Ishikawa (cell line): Measurements from ENCODE around the gene POLA2.

Experiments used
- CEBPB ChIP-seq: IDR thresholded peaks from 2 replicates; pipeline ENCODE4 v1.6.1; 2012
- CREB1 ChIP-seq: IDR thresholded peaks from 2 replicates; pipeline ENCODE4 v1.6.1; 2012; ENCODE audit warnings: low read depth
- EP300 ChIP-seq: IDR thresholded peaks from 2 replicates; pipeline ENCODE4 v1.6.1; 2012; ENCODE audit warnings: borderline replicate concordance
- FOXM1 ChIP-seq: IDR thresholded peaks from 2 replicates; pipeline ENCODE4 v1.6.1; 2012; ENCODE audit warnings: low read depth, borderline replicate concordance
- NFIC ChIP-seq: IDR thresholded peaks from 2 replicates; pipeline ENCODE4 v1.6.1; 2012
- RAD21 ChIP-seq: IDR thresholded peaks from 2 replicates; pipeline ENCODE4 v1.6.1; 2012; ENCODE audit warnings: low read depth
- TAF1 ChIP-seq: IDR thresholded peaks from 2 replicates; pipeline ENCODE4 v1.6.1; 2012; ENCODE audit warnings: low read depth, mild to moderate bottlenecking
- TCF12 ChIP-seq: IDR thresholded peaks from 2 replicates; pipeline ENCODE4 v1.6.1; 2012; ENCODE audit warnings: low read depth
- YY1 ChIP-seq: IDR thresholded peaks from 2 replicates; pipeline ENCODE4 v1.6.1; 2012; ENCODE audit warnings: low read depth
- TF ChIP-seq, protein P1 (sequence below): IDR thresholded peaks from 2 replicates; pipeline ENCODE4 v1.6.1; 2012
- TF ChIP-seq, protein P2 (sequence below): IDR thresholded peaks from 2 replicates; pipeline ENCODE4 v1.6.1; 2012
- TF ChIP-seq, protein P3 (sequence below): IDR thresholded peaks from 2 replicates; pipeline ENCODE4 v1.6.1; 2012; ENCODE audit warnings: low read depth, mild to moderate bottlenecking

DNA sequence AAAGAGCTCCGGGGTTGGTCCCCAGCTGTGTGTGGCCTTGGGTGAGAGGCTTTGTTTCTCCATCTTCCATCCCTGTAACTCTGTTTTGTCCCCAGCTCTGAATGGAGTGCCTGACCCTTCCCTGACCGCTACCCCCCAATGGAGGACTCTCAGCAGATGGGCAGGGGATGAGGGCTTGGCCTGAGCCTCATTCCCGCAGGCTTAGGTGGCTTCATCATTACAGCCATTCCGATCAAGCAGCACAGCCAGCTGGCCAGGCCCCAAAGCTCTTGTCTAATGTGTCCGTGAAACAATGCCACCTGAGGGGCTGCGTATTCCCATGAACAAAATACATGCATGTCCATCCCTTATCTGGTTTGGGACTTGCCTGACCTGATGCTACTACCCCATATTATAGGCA is 49.0 kb downstream of the POLA2 start:
- no peak for TF ChIP-seq YY1
- TF ChIP-seq FOXM1, result no peak
- TF ChIP-seq, protein P1, sequence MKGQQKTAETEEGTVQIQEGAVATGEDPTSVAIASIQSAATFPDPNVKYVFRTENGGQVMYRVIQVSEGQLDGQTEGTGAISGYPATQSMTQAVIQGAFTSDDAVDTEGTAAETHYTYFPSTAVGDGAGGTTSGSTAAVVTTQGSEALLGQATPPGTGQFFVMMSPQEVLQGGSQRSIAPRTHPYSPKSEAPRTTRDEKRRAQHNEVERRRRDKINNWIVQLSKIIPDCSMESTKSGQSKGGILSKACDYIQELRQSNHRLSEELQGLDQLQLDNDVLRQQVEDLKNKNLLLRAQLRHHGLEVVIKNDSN, result no peak
- TF ChIP-seq CREB1, result no peak
- TF ChIP-seq NFIC, result no peak
- no peak for TF ChIP-seq RAD21
- TF ChIP-seq, protein P2, sequence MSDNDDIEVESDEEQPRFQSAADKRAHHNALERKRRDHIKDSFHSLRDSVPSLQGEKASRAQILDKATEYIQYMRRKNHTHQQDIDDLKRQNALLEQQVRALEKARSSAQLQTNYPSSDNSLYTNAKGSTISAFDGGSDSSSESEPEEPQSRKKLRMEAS, result no peak
- no peak for TF ChIP-seq TAF1
- no peak for TF ChIP-seq EP300
- TF ChIP-seq TCF12, result no peak
- no peak for TF ChIP-seq CEBPB
- TF ChIP-seq, protein P3, sequence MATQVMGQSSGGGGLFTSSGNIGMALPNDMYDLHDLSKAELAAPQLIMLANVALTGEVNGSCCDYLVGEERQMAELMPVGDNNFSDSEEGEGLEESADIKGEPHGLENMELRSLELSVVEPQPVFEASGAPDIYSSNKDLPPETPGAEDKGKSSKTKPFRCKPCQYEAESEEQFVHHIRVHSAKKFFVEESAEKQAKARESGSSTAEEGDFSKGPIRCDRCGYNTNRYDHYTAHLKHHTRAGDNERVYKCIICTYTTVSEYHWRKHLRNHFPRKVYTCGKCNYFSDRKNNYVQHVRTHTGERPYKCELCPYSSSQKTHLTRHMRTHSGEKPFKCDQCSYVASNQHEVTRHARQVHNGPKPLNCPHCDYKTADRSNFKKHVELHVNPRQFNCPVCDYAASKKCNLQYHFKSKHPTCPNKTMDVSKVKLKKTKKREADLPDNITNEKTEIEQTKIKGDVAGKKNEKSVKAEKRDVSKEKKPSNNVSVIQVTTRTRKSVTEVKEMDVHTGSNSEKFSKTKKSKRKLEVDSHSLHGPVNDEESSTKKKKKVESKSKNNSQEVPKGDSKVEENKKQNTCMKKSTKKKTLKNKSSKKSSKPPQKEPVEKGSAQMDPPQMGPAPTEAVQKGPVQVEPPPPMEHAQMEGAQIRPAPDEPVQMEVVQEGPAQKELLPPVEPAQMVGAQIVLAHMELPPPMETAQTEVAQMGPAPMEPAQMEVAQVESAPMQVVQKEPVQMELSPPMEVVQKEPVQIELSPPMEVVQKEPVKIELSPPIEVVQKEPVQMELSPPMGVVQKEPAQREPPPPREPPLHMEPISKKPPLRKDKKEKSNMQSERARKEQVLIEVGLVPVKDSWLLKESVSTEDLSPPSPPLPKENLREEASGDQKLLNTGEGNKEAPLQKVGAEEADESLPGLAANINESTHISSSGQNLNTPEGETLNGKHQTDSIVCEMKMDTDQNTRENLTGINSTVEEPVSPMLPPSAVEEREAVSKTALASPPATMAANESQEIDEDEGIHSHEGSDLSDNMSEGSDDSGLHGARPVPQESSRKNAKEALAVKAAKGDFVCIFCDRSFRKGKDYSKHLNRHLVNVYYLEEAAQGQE, result no peak
